ENCODE measurements around the gene GPR183.

The GPR183 gene

DNA sequence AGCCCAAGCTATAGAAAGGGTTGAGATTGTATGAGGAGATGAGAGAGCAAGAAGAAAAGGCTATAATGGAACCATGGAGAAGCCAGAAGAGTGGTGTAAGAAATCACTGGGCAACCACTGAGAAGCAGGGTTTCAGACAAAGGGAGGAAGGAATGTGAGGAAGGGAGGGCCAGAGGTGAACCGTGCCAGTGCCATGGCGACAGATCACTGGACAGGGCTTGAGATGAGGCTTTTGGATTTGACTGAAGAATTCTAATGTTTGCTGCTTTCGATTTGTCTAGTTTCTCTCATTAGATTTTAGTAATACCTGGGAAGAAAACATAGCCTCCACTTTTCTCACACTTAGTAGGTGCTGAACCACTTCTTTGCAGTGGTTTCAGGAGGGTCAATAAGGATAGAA, 6.3 kb upstream of the GPR183 start:
- TF ChIP-seq ZNF660 (tag by site-specific recombination; IDR thresholded peaks at IDR 0.05) (no peak), ZNF677 (tag by site-specific recombination; IDR thresholded peaks at IDR 0.05) (no peak), KLF7 (tag by site-specific recombination; IDR thresholded peaks at IDR 0.05; ENCODE audit: borderline replicate concordance) (no peak), ZNF830 (tag by site-specific recombination; IDR thresholded peaks at IDR 0.05; ENCODE audit: low read depth) (no peak), ZNF571 (tag by site-specific recombination; IDR thresholded peaks at IDR 0.05) (no peak), ZNF549 (tag by site-specific recombination; IDR thresholded peaks at IDR 0.05) (no peak), ZNF398 (tag by site-specific recombination; IDR thresholded peaks at IDR 0.05) (no peak), ZBTB49 (tag by site-specific recombination; IDR thresholded peaks at IDR 0.05; ENCODE audit: low read depth) (no peak), BCL11B (tag by site-specific recombination; IDR thresholded peaks at IDR 0.05; ENCODE audit: low read depth) (no peak), TRIM28 (IDR thresholded peaks at IDR 0.05; ENCODE audit: borderline replicate concordance, low read length) (no peak), ZNF221 (tag by site-specific recombination; IDR thresholded peaks at IDR 0.05; ENCODE audit: borderline replicate concordance) (no peak), ZNF433 (tag by site-specific recombination; IDR thresholded peaks at IDR 0.05; ENCODE audit: low read depth) (no peak), ZBTB21 (tag by site-specific recombination; IDR thresholded peaks at IDR 0.05) (no peak), ZNF138 (tag by site-specific recombination; IDR thresholded peaks at IDR 0.05; ENCODE audit: borderline replicate concordance) (no peak)
- TF ChIP-seq, protein P1, sequence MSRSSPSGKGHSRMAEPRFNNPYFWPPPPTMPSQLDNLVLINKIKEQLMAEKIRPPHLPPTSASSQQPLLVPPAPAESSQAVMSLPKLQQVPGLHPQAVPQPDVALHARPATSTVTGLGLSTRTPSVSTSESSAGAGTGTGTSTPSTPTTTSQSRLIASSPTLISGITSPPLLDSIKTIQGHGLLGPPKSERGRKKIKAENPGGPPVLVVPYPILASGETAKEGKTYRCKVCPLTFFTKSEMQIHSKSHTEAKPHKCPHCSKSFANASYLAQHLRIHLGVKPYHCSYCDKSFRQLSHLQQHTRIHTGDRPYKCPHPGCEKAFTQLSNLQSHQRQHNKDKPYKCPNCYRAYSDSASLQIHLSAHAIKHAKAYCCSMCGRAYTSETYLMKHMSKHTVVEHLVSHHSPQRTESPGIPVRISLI (tag by site-specific recombination; IDR thresholded peaks at IDR 0.05), result no peak
- TF ChIP-seq, protein P2, sequence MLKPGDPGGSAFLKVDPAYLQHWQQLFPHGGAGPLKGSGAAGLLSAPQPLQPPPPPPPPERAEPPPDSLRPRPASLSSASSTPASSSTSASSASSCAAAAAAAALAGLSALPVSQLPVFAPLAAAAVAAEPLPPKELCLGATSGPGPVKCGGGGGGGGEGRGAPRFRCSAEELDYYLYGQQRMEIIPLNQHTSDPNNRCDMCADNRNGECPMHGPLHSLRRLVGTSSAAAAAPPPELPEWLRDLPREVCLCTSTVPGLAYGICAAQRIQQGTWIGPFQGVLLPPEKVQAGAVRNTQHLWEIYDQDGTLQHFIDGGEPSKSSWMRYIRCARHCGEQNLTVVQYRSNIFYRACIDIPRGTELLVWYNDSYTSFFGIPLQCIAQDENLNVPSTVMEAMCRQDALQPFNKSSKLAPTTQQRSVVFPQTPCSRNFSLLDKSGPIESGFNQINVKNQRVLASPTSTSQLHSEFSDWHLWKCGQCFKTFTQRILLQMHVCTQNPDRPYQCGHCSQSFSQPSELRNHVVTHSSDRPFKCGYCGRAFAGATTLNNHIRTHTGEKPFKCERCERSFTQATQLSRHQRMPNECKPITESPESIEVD (tag by site-specific recombination; IDR thresholded peaks at IDR 0.05), result no peak
- Histone ChIP-seq H3K27ac (ENCODE audit: extremely low read depth, low read depth, low read length) (no peak overlapping the region), H3K4me1 (ENCODE audit: control insufficient read depth, insufficient read depth, low read length) (no peaks in the 10 kb centered on the region), H3K9me3 (ENCODE audit: control insufficient read depth, insufficient read depth, low read depth, low read length) (no peaks in the 10 kb centered on the region), H3K4me3 (ENCODE audit: low read depth, low read length) (no peak overlapping the region), H3K36me3 (ENCODE audit: control insufficient read depth in 2 of 2, insufficient read depth in 1 of 2, low read length in 2 of 2) (peaks cover 0 to 3% of the 10 kb centered on the region in 2 experiments; a peak in 1 of 3 replicates)
- ChIA-PET CTCF (no interaction called here), POLR2A (no interaction called here)

DNA sequence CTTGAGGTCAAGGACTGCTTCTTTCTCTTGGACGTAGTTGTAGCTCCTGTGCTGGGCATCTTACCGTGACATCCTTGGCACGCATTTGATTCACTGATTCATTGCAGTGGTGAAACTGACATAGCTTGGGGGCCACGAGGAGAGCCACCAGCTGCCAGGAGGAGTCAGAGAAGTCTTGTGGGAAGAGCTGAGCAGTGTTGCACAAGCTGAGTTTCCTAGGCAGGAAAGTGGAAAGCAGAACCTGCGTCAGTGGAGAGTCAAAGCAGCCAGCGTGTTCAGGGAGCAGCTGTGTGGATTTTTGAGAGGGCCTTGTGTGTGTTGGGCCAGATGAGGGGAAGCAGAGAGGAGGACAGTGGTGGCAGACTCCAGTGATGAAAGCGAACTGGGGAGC, 5.3 kb upstream of the GPR183 start:
- ChIA-PET POLR2A (no interaction called here), CTCF (interaction anchor here (1.2 kb wide), 1 partner anchor 136 kb away, joined by 3 read pairs; no protein-coding TSS in a partner anchor)
- H3K4me1 ChIP-seq (ENCODE audit: control insufficient read depth, insufficient read depth, low read length), result peaks cover 4% of the 10 kb centered on the region
- H3K36me3 ChIP-seq (ENCODE audit: control insufficient read depth in 2 of 2, insufficient read depth in 1 of 2, low read length in 2 of 2), result peaks cover 0 to 3% of the 10 kb centered on the region in 2 experiments; a peak in 1 of 3 replicates
- H3K9me3 ChIP-seq (ENCODE audit: control insufficient read depth, insufficient read depth, low read depth, low read length), result no peaks in the 10 kb centered on the region
- H3K4me3 ChIP-seq (ENCODE audit: low read depth, low read length), result no peak overlapping the region
- no peak overlapping the region for H3K27ac ChIP-seq (ENCODE audit: extremely low read depth, low read depth, low read length)
- TF ChIP-seq ZNF398 (tag by site-specific recombination; IDR thresholded peaks at IDR 0.05) (no peak), KLF7 (tag by site-specific recombination; IDR thresholded peaks at IDR 0.05; ENCODE audit: borderline replicate concordance) (no peak), ZNF223 (tag by site-specific recombination; IDR thresholded peaks at IDR 0.05) (no peak), ZNF561 (tag by site-specific recombination; IDR thresholded peaks at IDR 0.05; ENCODE audit: borderline replicate concordance) (no peak)
- TF ChIP-seq, protein P3, sequence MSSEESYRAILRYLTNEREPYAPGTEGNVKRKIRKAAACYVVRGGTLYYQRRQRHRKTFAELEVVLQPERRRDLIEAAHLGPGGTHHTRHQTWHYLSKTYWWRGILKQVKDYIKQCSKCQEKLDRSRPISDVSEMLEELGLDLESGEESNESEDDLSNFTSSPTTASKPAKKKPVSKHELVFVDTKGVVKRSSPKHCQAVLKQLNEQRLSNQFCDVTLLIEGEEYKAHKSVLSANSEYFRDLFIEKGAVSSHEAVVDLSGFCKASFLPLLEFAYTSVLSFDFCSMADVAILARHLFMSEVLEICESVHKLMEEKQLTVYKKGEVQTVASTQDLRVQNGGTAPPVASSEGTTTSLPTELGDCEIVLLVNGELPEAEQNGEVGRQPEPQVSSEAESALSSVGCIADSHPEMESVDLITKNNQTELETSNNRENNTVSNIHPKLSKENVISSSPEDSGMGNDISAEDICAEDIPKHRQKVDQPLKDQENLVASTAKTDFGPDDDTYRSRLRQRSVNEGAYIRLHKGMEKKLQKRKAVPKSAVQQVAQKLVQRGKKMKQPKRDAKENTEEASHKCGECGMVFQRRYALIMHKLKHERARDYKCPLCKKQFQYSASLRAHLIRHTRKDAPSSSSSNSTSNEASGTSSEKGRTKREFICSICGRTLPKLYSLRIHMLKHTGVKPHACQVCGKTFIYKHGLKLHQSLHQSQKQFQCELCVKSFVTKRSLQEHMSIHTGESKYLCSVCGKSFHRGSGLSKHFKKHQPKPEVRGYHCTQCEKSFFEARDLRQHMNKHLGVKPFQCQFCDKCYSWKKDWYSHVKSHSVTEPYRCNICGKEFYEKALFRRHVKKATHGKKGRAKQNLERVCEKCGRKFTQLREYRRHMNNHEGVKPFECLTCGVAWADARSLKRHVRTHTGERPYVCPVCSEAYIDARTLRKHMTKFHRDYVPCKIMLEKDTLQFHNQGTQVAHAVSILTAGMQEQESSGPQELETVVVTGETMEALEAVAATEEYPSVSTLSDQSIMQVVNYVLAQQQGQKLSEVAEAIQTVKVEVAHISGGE (tag by site-specific recombination; conservative IDR thresholded peaks at IDR 0.05; ENCODE audit: low read depth), result no peak
